ENCODE results near the gene GPR61. TPM values are rescaled to one million over a fixed set of nuclear protein-coding genes. Genes with fewer than 3 reads are reported as not detected.
A peak's percentile ranks its signal among the peaks of the same experiment; 100 is the strongest.

GPR61 gene
- polyA plus RNA-seq, 12 donors = 1.6 to 3.6 (median 2.2) TPM; not detected in 2

- DNase-seq = no peak
Observed at GRCh38 chr1:109534307-109534858, 5.3 kb upstream of the GPR61 start.

- DNase-seq = no peak
Observed at GRCh38 chr1:109535481-109535880, 4.2 kb upstream of the GPR61 start.

GRCh38 chr1:109535971-109536491 lies 3.6 kb upstream of the GPR61 start:
- DNase-seq = no peak

GRCh38 chr1:109537450-109538178 lies 2.1 kb upstream of the GPR61 start:
- DNase-seq = no peak

GRCh38 chr1:109538827-109539555 lies 681 bp upstream of the GPR61 start:
- DNase-seq = no peak

GRCh38 chr1:109541102-109541501 lies 1.4 kb downstream of the GPR61 start:
- DNase-seq = no peak

GRCh38 chr1:109542657-109543056 lies 3.0 kb downstream of the GPR61 start:
- no peak for DNase-seq

- no peak for DNase-seq
Observed at GRCh38 chr1:109543283-109543987, 3.8 kb downstream of the GPR61 start.

- no peak for DNase-seq
Observed at GRCh38 chr1:109543988-109544735, 4.5 kb downstream of the GPR61 start.

GRCh38 chr1:109546311-109547109 lies 6.8 kb downstream of the GPR61 start:
- peak; percentile 93 for DNase-seq

- no peak for DNase-seq
Observed at GRCh38 chr1:109547463-109548320, 8.0 kb downstream of the GPR61 start.

- DNase-seq = peak; percentile 98
Observed at GRCh38 chr1:109548321-109549267, 8.9 kb downstream of the GPR61 start, which contains the start of gene GNAI3. TSS of gene GNAI3 (plus strand) at chr1:109548615. CDS start at chr1:109548721, 106 bp downstream.

GRCh38 chr1:109556563-109556962 lies 16.9 kb downstream of the GPR61 start:
- no peak for DNase-seq

GRCh38 chr1:109557520-109557919 lies 17.8 kb downstream of the GPR61 start:
- DNase-seq = no peak

- no peak for DNase-seq
Observed at GRCh38 chr1:109559995-109560394, 20.3 kb downstream of the GPR61 start.

GRCh38 chr1:109564194-109564878 lies 24.7 kb downstream of the GPR61 start:
- DNase-seq = no peak

GRCh38 chr1:109565241-109565640 lies 25.6 kb downstream of the GPR61 start:
- DNase-seq = no peak

- no peak for DNase-seq
Observed at GRCh38 chr1:109566982-109567381, 27.3 kb downstream of the GPR61 start.

Data from muscle of arm (tissue), 12 donors.